GM18909 (cell line): ENCODE measurements around the gene WDR73.

Experiments
- ATAC-seq: cut with Tn5 transposase; IDR thresholded peaks from one replicate; pipeline ENCODE4 v1.9.1; 2021; ENCODE audit warnings: mild to moderate bottlenecking; ENCODE audit not compliant: unreplicated experiment, poor library complexity

WDR73 gene

GRCh38 chr15:84591815-84592214 is 62.3 kb downstream of the WDR73 start:
- no peak for ATAC-seq

GRCh38 chr15:84590406-84590805 is 63.7 kb downstream of the WDR73 start:
- no peak for ATAC-seq
